Pons (tissue), 1 donor: ENCODE measurements around the gene IQGAP3.
"Not testable (repeated sequence)": the region's sequence is repeated elsewhere in the genome, so short reads cannot be mapped to it uniquely, and the experiment has no call there.

Experiments
- DNase-seq: peaks from one replicate; pipeline ENCODE4 v3.0.0-alpha.2; 2016; ENCODE audit warnings: low spot score

Gene IQGAP3

DNA sequence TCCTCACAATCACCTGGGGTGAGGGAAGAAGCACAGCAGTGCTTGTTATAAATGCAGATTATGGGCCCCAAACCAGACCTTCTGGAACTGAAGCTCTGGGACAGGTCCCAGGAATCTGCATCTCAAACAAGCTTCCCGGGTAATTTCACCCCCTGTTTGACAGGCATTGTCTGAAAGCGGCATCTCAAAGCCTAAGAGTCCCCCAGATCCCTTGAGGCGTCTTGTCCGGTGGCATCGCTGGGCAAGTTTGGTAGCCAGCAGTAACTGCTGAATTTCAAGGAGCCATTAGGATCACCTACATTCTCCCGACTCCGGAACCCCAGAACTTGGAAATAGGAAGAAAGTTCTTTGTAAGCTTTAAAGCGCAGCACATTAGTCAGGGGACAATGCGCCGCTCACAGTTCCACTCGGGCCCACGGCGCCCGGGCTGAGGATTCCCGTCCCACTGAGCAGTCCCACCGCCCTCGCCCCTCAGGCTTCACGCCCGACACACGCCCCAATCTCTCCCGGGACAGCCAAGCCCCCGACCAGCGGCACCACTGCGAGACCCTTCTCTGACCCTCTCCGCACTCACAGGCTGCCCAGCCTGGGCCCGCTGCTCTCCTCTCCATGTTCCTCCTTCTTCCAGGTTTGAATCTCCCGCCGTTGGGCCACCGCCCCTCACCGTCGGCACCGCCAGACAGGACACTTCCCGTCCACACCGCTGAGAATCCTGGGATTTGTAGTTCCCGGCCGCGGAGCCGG, at the start of gene IQGAP3:
TSS of gene IQGAP3 (minus strand) at position 647 of the 744 bp plus-strand sequence. CDS start at position 611, 36 bp downstream.
- peak; percentile 74 for DNase-seq

GRCh38 chr1:156619582-156619955, 47.2 kb upstream of the IQGAP3 start:
- no peak for DNase-seq

- peak; percentile 94 for DNase-seq
These were observed 46.7 kb upstream of the IQGAP3 start, which contains the start of gene HAPLN2 for GRCh38 chr1:156618853-156619581. Gene HAPLN2, plus strand, starts transcription at chr1:156619415. Its CDS starts 4,076 bp downstream, at chr1:156623491.

DNA sequence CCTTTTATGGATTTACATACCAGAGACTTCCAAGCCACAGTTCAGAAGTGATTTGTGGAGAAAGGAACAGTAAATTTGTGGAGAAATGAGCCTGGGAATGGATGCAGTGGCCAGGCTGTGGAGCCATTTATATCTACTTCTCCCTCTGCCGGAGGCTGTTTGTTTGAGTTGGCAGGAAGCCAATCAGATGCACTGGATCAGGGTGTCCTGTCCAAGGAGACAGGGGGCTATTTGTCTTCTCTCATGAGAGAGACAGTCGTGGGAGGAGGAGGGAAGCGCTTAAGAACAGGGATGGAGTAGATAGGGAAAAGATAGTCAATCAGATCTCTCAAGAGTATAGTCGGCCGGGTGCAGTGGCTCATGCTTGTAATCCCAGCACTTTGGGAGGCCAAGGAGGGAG, 44.1 kb upstream of the IQGAP3 start:
- peak; percentile 97 for DNase-seq

- DNase-seq, result no peak
These were observed 43.6 kb upstream of the IQGAP3 start for GRCh38 chr1:156615946-156616345.

GRCh38 chr1:156612666-156613065, 40.3 kb upstream of the IQGAP3 start:
- DNase-seq, result no peak

GRCh38 chr1:156610072-156610471, 37.7 kb upstream of the IQGAP3 start:
- not testable (repeated sequence) for DNase-seq

DNA sequence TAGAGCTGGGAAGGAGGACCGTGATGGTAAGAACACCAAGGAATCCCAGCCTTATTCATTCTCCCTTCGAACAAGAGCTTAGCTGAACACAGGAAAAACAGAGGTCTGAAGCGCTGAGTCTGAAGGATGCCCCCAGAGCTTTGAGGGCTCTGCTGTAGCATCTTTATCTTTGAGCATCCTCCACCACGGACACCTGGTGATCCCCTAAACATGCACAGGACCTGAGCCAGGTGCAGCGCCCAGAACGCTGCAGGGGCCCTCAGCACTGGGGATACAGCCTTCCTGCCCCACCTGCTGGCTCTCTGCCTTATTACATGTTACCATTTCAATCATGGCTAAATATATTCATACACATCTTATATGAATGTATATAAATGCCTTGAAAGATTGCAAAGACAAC, 36.6 kb upstream of the IQGAP3 start:
- no peak for DNase-seq

DNA sequence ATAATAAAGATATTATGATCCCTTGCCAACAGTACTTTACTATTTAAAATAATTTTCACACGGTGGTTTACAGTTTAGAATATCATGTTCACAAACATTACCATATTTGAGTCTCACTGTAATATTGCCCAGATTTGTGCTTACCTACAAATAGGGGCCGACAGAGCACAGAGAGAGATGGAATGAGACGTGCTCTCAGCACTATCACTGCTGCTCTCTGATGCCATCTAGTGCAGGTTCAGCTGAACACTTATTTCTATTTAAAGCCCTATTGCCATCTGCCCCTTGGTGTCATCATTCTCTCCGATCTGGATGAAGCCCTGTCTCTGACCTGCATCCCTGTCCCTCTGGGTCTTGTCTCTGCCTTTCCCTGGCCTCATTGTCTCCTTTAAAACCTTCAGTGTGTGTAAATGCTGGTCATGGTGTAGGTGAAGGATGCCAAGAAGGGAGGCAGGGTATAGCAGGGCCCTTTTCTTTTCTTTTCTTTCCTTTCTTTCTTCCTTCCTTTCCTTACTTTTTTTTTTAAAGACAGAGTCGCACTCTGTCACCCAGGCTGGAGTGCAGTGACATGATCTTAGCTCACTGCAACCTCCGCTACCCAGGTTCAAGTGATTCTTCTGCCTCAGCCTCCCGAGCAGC, 35.8 kb upstream of the IQGAP3 start:
- peak; percentile 94 for DNase-seq

GRCh38 chr1:156607344-156607743, 35.0 kb upstream of the IQGAP3 start:
- not testable (repeated sequence) for DNase-seq

DNA sequence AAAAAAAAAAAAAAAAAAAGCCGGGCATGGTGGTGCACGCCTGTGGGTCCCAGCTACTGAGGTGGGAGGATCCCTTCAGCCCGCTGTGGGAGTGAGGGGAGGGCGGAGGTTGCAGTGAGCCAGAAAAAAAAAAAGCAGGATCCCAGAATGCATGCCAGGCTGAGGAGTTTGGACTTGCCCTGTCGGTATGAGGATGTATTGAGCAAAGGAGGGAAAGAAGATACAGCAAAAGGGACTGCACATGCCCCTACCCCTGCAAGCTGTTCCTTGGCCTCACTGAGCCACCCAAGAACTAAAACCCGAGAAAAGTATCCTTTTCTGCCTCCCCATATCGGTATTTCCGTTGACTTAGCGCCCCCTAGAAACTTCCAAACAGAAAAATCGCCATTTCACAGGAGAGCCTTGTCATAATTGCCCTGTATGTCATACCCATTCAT, 30.2 kb upstream of the IQGAP3 start:
- DNase-seq, result peak; percentile 56

DNA sequence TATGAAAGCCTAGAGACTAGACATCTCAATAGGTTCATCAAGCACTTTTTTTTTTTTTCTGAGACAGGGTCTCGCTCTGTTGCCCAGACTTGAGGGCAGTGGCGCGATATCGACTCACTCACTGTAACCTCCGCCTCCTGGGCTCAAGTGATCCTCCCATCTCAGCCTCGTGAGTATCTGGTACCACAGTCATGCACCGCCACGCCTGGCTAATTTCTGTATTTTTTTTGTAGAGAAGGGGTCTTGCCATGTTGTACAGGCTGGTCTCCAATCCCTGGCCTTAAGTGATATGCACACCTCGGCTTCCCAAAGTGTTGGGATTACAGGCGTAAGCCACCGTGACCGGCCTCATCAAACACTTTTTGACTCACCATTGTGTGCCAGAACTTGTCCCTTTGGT, 29.5 kb upstream of the IQGAP3 start:
- DNase-seq, result no peak

DNA sequence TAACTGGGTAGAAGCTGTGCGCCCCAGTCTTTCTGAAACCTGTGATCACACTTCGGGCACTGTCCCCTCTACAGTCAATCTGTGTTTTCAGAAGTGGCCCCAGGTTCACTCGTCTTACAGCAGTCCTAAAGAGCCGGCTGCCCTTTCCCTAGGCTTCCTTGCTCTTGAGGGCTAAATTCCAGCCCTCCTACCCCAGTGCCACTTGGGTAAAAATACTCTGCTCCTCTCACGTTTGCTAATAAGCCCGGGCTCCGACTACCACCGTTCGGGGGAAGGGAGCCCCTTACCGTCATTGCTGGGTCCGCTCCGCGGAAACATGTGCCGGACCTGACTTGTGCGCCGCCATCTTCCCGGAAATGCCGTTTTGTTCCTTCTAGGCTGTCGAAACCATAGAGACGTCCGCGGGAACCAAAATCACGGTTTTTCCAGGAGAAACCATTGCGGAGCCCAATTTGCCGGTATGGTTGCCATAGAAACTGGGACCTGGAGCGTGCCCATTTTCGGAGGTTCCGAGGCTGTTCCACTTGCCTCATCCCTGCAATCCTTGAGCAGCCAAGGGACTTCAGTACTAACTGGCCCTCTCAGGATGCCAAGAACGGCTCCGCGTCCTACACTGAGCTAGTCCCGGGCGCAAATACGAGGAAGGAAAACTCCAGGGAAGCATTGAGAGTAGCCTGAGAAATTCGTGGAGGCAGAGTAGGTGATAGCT, 28.9 kb upstream of the IQGAP3 start, which contains the start of gene GPATCH4:
TSS of gene GPATCH4 (minus strand) at position 358 of the 709 bp plus-strand sequence.
- DNase-seq, result peak; percentile 81

- no peak for DNase-seq
These were observed 28.4 kb upstream of the IQGAP3 start for GRCh38 chr1:156600733-156601121.

- no peak for DNase-seq
These were observed 27.4 kb upstream of the IQGAP3 start for GRCh38 chr1:156599811-156600210.

DNA sequence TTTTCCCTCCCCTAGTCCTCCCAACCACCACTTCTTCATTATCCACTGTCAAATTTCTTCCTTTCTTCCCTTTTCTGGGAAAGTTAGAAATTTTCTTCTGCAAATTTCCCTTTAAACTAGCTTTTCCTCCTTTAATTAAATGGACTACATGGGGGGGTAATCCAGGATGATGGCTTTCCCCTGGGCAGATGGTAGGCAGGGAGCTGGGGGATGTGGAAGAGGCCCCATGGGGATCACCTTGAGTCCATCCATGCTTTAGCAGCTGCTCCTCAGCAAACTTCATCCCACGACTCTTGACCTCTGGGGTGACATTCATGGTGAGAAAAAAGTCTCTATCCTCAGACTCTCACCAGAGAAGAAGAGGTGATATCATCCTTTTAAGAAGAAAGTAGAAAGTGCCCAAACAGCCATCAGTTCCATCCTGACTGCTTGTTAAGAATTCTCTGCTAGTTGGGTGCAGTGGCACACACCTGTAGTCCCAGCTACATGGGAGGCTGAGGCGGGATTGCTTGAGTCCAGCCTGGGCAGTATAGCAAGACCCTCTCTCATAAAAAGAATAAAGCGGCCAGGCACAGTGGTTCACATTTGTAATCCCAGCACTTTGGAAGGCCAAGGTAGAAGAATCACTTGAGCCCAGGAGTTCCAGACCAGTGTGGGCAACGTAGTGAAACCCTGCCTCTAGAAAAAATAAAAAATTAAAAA, 26.5 kb upstream of the IQGAP3 start:
- DNase-seq, result no peak

- no peak for DNase-seq
These were observed 25.8 kb upstream of the IQGAP3 start for GRCh38 chr1:156598125-156598524.

DNA sequence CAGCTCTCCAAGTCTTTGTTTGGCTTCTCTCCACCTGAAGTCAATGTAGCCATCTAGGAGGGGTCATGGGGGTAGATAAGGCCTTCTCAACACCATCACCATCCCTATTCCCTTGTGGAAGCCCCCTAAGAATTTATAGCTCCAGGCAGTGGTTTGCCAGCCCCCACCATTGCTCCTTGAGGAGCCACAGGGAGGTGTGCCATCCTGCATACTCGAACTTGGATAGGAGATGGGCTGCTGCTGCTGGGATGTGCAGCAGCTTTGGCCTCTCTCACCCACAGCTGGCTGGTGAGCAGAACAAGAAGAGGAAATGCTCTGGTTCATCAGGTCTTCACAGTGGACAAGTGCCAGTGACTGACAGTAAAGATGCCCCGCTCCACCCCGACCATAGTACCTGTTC, 24.1 kb upstream of the IQGAP3 start:
- DNase-seq, result no peak

DNA sequence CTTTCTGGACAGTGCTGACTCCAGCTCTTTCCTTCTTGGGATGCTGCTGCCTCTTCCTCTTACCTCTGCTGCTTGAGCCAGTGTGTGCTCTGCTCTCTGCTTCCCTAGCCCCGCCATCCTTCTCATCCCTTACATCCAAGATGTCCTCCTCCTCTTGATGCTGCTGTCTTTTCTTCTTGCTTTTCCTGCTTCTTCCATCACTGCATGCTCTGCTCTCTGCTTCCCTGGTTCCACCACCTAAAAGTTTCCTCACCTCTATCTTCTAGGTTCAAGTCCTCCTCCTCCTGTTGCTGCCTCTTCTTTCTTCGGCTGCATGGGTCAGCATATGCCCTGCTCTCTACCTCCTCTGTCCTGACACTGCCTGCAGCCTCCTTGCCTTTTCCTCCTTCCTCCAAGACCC, 22.7 kb upstream of the IQGAP3 start:
- no peak for DNase-seq

DNA sequence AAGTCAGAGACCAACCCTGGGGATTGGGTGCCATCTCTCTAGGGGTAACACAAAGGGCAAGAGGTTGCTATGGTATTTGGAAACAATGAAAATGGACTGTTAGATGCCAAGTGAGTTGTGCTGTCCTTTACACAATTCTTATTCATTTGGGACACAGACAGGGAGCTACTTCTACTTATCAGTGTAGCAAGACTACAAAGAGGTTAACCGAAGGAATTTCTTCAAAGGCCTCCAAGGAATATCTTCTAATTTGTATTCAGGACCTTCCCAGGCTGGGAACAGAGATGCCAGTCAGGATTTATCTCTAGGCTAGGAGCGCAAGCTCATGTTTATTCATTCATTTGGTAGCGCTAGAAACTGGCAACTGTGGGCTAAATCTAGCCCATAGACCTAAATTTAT, 21.8 kb upstream of the IQGAP3 start:
- DNase-seq, result peak; percentile 53

GRCh38 chr1:156593661-156593989, 21.3 kb upstream of the IQGAP3 start:
- DNase-seq, result no peak
